Subcutaneous abdominal adipose tissue (tissue), 5 donors: ENCODE measurements around the gene NWD2.

Experiments
- H3K27ac ChIP-seq: one replicate; pipeline ENCODE4 v1.7.0; 2013; ENCODE audit warnings: low read depth, mild to moderate bottlenecking, inconsistent platforms, low read length, moderate library complexity
- H3K27me3 ChIP-seq, 5 donors: one replicate each; pipeline ENCODE4 v1.7.0; 2013; ENCODE audit warnings: low read length in 5 of 5, inconsistent platforms in 1 of 5; ENCODE audit not compliant: control insufficient read depth in 5 of 5, insufficient read depth in 4 of 5
- H3K36me3 ChIP-seq, 5 donors: one replicate each; pipeline ENCODE4 v1.7.0; 2013; ENCODE audit warnings: low read length in 5 of 5; ENCODE audit not compliant: control insufficient read depth in 5 of 5, insufficient read depth in 5 of 5
- H3K4me1 ChIP-seq, 5 donors: one replicate each; pipeline ENCODE4 v1.7.0; 2013; ENCODE audit warnings: low read length in 5 of 5, mild to moderate bottlenecking in 3 of 5, moderate library complexity in 1 of 5; ENCODE audit not compliant: control insufficient read depth in 5 of 5, insufficient read depth in 5 of 5
- H3K4me3 ChIP-seq, 5 donors: one replicate each; pipeline ENCODE4 v1.7.0; 2013; ENCODE audit warnings: low read length in 5 of 5, low read depth in 1 of 5
- H3K9ac ChIP-seq, 5 donors: one replicate each; pipeline ENCODE4 v1.7.0; 2013; ENCODE audit warnings: low read length in 5 of 5, mild to moderate bottlenecking in 4 of 5, moderate library complexity in 3 of 5
- H3K9me3 ChIP-seq, 5 donors: one replicate each; pipeline ENCODE4 v1.7.0; 2013; ENCODE audit warnings: low read length in 5 of 5; ENCODE audit not compliant: control insufficient read depth in 5 of 5
- donor health status: healthy.
- donor health status: healthy.
- donor health status: healthy.
- donor health status: healthy.
- donor health status: healthy.

Gene NWD2

GRCh38 chr4:37421614-37422013, 177.1 kb downstream of the NWD2 start:
- H3K4me1 ChIP-seq, result no peaks in the 10 kb centered on the region
- no peak overlapping the region for H3K27ac ChIP-seq

GRCh38 chr4:37422102-37422501, 177.6 kb downstream of the NWD2 start:
- no peaks in the 10 kb centered on the region for H3K36me3 ChIP-seq
- H3K27ac ChIP-seq, result no peak overlapping the region
- no peaks in the 10 kb centered on the region for H3K27me3 ChIP-seq
- no peaks in the 10 kb centered on the region for H3K4me1 ChIP-seq
- H3K9ac ChIP-seq, result no peak overlapping the region
- no peaks in the 10 kb centered on the region for H3K9me3 ChIP-seq
- no peak overlapping the region for H3K4me3 ChIP-seq

More at GRCh38 chr4:37421614-37422013, 177.1 kb downstream of the NWD2 start:
- Histone ChIP-seq H3K9me3 (no peaks in the 10 kb centered on the region), H3K4me3 (no peak overlapping the region), H3K9ac (no peak overlapping the region), H3K36me3 (no peaks in the 10 kb centered on the region), H3K27me3 (no peaks in the 10 kb centered on the region)

- Histone ChIP-seq H3K9me3 (no peaks in the 10 kb centered on the region), H3K4me3 (no peak overlapping the region), H3K36me3 (no peaks in the 10 kb centered on the region), H3K27me3 (no peaks in the 10 kb centered on the region), H3K9ac (no peak overlapping the region), H3K4me1 (no peaks in the 10 kb centered on the region), H3K27ac (no peak overlapping the region)
Observed at GRCh38 chr4:37422638-37423037, 178.1 kb downstream of the NWD2 start.

- H3K9ac ChIP-seq, result no peak overlapping the region
- H3K9me3 ChIP-seq, result no peaks in the 10 kb centered on the region
- no peak overlapping the region for H3K27ac ChIP-seq
- H3K4me3 ChIP-seq, result no peak overlapping the region
- no peaks in the 10 kb centered on the region for H3K36me3 ChIP-seq
- H3K27me3 ChIP-seq, result no peaks in the 10 kb centered on the region
- H3K4me1 ChIP-seq, result no peaks in the 10 kb centered on the region
Observed at GRCh38 chr4:37423310-37423709, 178.8 kb downstream of the NWD2 start.

GRCh38 chr4:37424753-37425152, 180.2 kb downstream of the NWD2 start:
- Histone ChIP-seq H3K27ac (no peak overlapping the region), H3K36me3 (no peaks in the 10 kb centered on the region), H3K9ac (no peak overlapping the region), H3K4me3 (no peak overlapping the region), H3K27me3 (no peaks in the 10 kb centered on the region), H3K9me3 (no peaks in the 10 kb centered on the region), H3K4me1 (no peaks in the 10 kb centered on the region)

- no peak overlapping the region for H3K9ac ChIP-seq
- no peak overlapping the region for H3K27ac ChIP-seq
- no peaks in the 10 kb centered on the region for H3K4me1 ChIP-seq
- no peaks in the 10 kb centered on the region for H3K36me3 ChIP-seq
- no peaks in the 10 kb centered on the region for H3K27me3 ChIP-seq
- no peaks in the 10 kb centered on the region for H3K9me3 ChIP-seq
- H3K4me3 ChIP-seq, result no peak overlapping the region
Observed at GRCh38 chr4:37425857-37426256, 181.3 kb downstream of the NWD2 start.

GRCh38 chr4:37427193-37427592, 182.7 kb downstream of the NWD2 start:
- no peaks in the 10 kb centered on the region for H3K9me3 ChIP-seq
- H3K27ac ChIP-seq, result no peak overlapping the region
- no peaks in the 10 kb centered on the region for H3K27me3 ChIP-seq
- no peaks in the 10 kb centered on the region for H3K36me3 ChIP-seq
- no peaks in the 10 kb centered on the region for H3K4me1 ChIP-seq
- H3K4me3 ChIP-seq, result no peak overlapping the region
- H3K9ac ChIP-seq, result no peak overlapping the region

- Histone ChIP-seq H3K27me3 (no peaks in the 10 kb centered on the region), H3K36me3 (no peaks in the 10 kb centered on the region), H3K4me3 (no peak overlapping the region), H3K27ac (no peak overlapping the region), H3K4me1 (no peaks in the 10 kb centered on the region), H3K9me3 (no peaks in the 10 kb centered on the region), H3K9ac (no peak overlapping the region)
Observed at GRCh38 chr4:37429906-37430305, 185.4 kb downstream of the NWD2 start.

GRCh38 chr4:37430718-37431416, 186.3 kb downstream of the NWD2 start:
- no peak overlapping the region for H3K27ac ChIP-seq
- no peaks in the 10 kb centered on the region for H3K9me3 ChIP-seq
- H3K9ac ChIP-seq, result no peak overlapping the region
- H3K36me3 ChIP-seq, result no peaks in the 10 kb centered on the region
- no peaks in the 10 kb centered on the region for H3K4me1 ChIP-seq
- H3K27me3 ChIP-seq, result no peaks in the 10 kb centered on the region
- H3K4me3 ChIP-seq, result no peak overlapping the region

GRCh38 chr4:37431417-37431743, 186.8 kb downstream of the NWD2 start:
- Histone ChIP-seq H3K36me3 (no peaks in the 10 kb centered on the region), H3K9me3 (no peaks in the 10 kb centered on the region), H3K9ac (no peak overlapping the region), H3K27ac (no peak overlapping the region), H3K27me3 (no peaks in the 10 kb centered on the region), H3K4me3 (no peak overlapping the region), H3K4me1 (no peaks in the 10 kb centered on the region)

GRCh38 chr4:37434469-37434868, 189.9 kb downstream of the NWD2 start:
- Histone ChIP-seq H3K9ac (no peak overlapping the region), H3K27me3 (no peaks in the 10 kb centered on the region), H3K36me3 (no peaks in the 10 kb centered on the region), H3K27ac (no peak overlapping the region), H3K9me3 (no peaks in the 10 kb centered on the region), H3K4me1 (peaks cover 0 to 2% (median 0%) of the 10 kb centered on the region in 5 donors), H3K4me3 (no peak overlapping the region)
